Measurements from ENCODE around the gene SREK1.

- TF ChIP-seq CTCF (IDR thresholded peaks at IDR 0.05) (no peak), EP300 (IDR thresholded peaks at IDR 0.05) (no peak), POLR2A (IDR thresholded peaks at IDR 0.05) (no peak), POLR2AphosphoS5 (IDR thresholded peaks at IDR 0.05) (no peak)
Observed at GRCh38 chr5:66161356-66161755, 17.3 kb downstream of the SREK1 start.
